Measurements from ENCODE around the gene ADARB2. TPM values are rescaled to one million over a fixed set of nuclear protein-coding genes. Genes with fewer than 3 reads are reported as not detected.
"Not testable (repeated sequence)": the region's sequence is repeated elsewhere in the genome, so short reads cannot be mapped to it uniquely, and the experiment has no call there.

The ADARB2 gene
- total RNA-seq, 1 donor from 2014 or later, result 0.19 TPM

DNA sequence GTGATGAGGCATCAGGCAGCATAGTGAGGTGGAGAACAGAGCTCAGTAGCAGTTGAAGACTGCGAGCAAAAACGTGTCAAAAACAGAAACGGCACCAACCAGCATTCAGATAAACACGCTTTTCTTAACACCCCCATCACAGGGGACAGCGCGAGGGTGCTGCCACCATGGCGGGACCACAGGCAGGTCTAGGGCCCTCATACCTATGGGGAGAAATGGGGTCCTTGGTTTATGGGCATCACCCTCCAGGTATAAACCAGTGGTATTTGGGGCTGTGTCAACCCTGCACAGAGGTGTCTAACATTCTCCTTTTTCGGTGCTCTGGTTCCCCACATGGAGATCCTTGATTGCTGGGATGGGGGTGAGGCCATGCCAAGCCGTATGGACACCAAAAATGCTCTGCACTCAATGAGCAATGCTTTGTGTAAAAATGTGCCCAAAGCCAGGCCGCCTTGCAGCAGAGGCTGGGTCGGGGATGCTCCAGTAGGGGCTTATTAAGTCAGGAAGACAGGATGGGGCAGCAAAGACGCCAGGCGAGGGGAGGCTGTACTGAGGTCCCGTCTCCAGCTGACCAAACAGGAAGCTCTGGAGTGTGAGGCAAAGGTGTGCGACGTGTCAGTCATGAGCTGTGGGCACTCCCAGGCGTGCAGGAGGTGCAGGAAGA lies 489.6 kb downstream of the ADARB2 start:
- DNase-seq (ENCODE audit: low read depth), result no peak

DNA sequence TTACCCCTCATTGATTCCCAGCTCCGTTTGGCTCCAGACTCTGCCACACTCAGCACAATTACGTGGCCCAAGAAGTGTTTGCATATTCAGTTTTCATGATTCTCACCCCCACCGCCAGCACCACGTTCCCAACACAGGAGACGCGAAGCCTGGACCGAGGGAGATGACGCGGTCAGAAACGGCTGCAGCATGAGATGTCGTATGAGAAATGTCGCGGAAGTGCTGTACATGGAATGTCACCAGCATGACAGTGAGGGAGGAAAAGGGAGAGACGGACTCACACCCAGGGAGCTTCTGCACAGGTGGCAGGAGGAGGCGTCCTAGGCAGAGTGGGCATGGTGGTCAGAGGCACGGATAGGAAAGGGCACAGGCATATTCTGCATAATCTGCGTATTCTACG lies 492.8 kb downstream of the ADARB2 start:
- DNase-seq (ENCODE audit: low read depth), result no peak

DNA sequence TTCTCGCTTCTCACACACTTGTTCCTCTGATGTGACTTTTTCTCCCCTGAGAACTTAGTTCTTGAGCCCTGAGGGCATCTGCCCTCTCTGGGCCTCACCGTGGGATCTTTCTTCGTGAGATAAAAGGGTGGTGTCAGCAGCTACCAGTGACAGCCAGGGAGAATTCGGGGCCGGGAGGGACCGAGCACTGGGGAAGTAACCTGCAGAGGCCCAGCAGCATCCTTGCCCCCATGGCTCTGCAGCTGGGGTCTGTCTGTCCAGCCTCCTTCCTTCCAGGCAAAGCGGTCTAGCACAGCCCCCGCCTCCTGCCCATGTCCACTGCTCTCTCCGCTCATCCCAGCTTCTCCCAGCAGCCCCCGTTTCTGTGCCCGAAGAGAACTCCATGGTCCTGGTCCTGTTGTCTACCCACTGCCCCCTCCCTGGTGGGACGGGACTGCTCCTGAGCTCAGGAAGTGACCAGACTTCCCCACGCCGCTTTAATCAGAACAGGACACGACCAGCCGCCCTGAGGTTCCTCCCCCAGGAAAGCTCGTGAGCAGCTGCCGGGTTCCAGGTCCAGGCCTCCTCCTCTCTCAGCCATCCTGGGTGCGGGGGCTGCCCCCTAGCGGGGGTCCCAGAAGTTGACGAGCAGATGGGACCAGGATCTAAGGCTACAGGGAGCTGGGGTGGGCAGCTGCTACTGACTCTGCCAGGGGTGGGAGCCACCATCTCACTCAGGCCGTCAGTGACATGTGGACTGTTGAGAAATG lies 493.7 kb downstream of the ADARB2 start:
- no peak for DNase-seq (ENCODE audit: low read depth)

DNA sequence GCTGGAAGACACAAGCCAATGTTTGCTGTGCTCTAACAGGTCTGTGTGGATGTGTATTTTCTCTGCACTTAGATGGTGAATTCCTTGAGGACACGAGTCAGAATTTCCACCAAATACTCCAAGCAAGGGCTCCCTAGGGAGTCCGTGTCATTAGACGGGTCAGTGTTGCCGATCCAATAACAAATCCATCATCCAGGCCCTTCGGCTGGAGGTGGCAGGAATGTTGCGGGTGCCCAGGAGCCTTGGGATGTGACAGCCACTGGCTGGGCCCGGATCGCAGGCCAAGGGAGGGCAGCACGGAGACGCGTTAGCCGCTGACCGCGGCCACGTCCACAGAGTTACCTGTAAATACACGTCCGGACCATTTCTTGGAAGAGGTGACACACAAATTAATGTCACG lies 494.4 kb downstream of the ADARB2 start:
- no peak for DNase-seq (ENCODE audit: low read depth)

DNA sequence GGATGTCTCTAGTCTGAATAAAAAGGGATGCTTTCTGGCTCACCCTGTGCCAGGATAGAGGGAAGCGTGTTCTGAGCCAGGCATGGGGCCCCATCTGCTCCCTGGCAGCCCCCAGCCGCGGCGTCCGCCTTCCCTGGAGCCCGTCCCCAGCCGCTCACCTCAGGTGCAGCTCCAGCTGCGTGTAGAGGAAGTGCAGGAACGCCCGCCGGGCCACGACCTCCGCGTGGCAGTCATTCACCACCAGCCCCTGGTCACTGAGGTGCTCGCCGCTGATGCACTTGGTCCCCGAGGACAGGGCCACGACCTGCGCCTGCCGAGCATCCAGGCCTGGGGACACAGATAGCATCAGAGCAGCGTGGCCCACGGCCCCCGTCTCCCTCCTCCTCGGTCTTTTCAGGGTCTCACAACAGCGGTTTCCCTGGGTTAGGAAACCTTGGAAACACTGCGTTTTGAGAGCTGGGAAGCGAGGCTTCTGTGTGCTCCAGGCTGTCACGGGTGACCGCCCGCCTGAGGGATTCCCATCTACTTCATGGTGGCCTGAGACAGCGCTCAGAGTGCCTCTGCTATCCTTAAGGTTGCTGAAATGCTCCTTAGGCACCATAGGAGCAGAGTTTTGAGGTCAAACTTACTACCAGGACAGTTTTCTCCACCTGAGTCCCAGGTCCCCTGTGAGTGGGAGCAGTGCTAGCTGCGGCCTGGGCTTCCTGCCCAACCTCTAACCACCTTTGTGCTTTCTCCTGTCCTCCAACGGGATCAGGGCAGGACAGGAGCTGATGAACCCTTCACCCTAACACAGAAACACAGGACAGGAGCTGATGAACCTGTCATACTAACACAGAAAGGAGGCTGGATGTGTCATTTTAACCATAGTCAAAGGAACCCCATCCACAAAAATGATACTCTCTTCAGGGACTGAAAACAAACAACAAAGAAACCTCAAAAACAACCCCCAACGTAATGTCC lies 495.1 kb downstream of the ADARB2 start:
- no peak for DNase-seq (ENCODE audit: low read depth)

DNA sequence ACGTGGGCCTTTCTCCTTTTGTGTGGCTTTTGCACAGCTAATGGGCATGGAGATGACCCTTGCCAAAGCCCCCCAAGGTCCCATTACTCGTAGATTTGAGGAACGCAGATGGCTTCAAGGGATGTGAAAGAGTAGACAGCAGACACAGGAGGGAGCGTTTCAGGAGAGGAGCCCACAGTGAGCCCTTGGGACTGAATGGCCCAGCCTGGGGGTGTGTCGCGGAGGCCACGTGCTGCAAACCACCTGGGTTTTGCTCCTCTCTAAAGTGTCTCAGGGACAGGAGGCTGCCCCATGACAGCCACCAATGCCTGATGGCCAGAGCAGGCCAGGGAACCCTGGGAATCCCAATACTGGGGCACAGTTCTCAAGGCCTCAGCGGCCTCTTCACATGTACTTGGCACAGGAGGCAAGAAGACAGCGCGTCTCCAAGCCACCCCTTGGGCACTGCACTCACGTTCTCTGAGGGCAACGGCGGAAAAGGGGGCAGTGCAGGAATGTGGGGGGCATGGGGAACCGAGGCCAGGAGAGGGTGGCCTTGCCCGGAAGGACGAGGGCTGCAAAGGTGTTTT lies 495.9 kb downstream of the ADARB2 start:
- no peak for DNase-seq (ENCODE audit: low read depth)

DNA sequence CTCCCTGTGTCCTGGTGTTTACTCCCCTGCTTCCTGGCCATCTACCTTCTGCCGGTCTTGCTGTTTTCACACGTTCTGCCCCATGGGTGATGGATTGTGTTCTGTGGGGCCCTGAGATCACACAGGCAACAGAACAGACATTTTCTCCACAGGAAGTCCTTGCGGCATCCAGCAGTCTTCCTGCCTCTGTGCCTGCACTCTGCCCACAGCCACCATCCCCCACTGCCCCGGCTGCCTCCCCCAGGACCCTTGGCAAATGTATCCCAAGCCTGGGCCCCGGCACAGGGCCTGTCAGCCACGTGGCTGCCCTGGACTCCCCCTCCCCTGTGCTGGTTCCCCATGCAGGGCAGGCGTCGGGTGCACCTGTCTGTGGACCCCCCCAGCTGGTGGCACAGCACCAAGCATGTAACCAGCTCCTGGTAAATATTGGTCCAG lies 497.0 kb downstream of the ADARB2 start:
- peak; percentile 24 for DNase-seq (ENCODE audit: low read depth)

DNA sequence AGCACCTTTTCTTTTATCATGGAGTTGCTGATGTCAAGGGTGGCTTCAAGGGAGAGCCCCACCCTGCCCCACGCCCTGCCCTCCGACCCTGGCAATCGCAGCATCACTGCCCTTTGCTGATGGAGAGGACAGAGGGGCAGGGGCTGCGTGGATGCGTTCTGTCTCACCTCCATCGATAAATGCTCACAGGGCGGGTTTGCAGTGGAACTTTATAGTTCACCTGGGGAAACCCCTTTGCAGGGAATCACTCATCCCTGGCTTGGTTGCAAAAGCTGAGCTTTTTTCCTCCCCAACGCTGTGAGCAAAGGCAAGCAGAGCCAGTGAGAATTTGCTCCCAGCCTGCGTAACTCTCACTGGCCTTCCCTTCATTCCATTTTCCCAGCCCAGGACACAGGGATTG lies 504.3 kb downstream of the ADARB2 start:
- no peak for DNase-seq (ENCODE audit: low read depth)

DNA sequence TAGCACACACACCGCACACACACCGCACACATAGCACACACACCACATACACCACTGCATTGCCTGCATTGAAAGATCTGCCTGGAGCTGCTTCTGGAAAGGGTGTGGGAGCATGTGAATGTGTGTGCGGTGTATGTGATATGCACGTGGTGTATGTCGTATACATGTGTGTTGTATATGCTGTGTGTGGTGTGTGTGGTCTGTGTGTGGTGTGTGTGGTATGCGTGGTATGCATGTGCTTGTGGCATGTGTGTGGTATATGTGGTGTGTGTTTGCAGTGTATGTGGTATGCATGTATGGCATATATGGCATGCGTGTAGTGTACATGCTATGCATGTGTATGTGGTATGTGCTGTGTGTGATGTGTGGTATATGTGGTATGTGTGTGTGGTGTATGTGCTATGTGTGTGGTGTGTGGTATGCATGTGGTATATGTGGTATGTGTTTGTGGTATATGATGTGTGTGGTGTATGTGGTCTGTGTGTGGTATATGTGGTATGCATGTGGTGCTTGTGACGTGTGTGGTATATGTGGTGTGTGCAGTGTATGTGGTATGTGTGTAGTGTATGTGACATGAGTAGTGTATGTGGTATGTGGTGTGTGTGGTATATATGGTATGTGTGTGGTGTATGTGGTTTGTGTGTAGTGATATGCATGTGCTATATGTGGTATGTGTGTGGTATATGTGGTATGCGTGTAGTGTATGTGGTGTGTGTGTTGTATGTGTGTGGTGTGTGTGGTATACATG lies 505.0 kb downstream of the ADARB2 start:
- no peak for DNase-seq (ENCODE audit: low read depth)

DNA sequence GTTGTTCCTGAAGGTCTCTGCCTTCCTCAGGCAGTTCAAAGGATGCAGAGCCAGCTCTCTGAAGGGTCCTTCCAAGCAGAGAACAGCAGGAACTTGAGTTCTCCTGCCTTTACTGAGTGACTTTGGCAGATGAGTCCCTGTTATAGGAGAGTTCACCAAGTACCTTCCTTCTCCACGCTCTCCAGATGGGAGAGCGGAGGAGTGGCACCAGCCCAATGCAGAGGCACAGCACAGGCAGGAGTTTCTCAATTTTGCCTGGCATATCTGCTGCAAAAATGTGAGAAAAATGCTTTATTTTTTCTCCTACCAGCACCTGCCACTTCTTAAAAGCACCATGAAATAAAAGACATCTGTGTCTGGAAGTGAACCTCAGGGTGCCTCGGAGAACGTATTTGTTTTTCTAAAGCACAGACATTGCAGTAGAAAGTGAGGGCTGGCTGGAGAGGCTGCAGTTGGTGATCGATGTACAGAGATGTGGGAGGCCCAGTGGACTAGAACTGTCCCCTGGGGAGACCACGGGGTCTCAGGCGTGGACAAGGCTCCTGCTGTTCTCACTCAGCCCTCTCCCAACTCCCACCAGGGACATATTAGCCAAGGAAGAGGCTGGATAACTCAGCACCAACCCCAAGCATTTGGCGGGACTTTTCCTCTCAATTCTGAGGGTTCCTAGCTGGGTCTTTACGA lies 506.6 kb downstream of the ADARB2 start:
- DNase-seq (ENCODE audit: low read depth), result no peak

DNA sequence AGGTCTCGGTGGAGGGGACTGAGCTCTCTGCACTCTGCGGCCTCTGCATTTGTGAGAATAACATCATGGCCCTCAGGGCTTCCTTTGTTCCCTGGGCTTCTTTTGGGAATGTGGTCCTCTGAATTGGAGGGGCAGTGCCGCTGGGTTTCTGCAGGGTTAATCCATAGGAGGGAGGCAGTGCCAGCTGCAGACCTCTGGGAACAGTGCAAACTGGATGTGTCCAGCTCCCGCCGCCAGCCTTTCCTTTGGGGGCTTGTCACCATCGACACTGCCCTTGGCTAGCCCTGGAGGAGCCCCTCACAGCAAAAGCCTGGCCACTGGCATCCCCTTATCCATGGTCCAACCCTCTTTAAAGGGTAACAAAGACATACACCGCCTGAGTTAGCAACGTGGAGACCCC lies 507.2 kb downstream of the ADARB2 start:
- DNase-seq (ENCODE audit: low read depth), result no peak

DNA sequence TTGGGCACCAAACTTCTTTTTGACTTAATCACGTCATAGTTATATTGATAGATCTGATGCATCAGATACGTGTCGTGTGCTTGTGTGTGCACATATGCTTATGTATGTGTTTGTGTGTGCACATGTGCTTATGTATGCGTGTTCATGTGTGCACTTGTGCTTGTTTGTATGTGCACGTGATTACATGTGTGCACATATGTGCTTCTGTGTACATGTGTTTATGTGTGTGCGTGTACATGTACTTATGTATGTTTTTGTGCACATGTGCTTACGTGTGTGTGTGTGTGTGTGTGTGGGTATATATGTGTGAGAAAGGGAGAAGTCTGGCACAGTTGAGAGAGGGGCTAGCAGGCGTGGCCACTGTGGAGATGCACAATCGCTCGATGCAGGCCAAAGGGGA lies 507.8 kb downstream of the ADARB2 start:
- DNase-seq (ENCODE audit: low read depth), result no peak

DNA sequence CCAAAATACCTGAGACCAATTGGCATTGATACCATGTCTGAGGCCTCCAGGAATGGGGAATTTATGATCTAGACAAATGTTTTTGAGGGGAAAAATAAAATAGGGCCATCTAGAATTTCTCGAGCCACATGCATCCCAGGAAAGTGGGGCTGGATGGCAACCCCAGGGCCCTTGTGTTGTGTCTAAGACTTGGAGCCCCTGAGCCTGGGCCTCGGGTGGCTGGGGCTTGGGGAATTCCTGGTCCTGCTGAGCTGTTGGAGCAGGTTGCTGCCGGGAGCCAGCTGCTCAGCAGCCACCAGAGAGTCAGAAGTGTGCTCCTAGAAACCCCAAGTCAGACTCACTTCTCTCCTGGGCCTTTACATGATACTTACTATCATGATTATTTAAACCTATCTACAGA lies 508.2 kb downstream of the ADARB2 start:
- no peak for DNase-seq (ENCODE audit: low read depth)

DNA sequence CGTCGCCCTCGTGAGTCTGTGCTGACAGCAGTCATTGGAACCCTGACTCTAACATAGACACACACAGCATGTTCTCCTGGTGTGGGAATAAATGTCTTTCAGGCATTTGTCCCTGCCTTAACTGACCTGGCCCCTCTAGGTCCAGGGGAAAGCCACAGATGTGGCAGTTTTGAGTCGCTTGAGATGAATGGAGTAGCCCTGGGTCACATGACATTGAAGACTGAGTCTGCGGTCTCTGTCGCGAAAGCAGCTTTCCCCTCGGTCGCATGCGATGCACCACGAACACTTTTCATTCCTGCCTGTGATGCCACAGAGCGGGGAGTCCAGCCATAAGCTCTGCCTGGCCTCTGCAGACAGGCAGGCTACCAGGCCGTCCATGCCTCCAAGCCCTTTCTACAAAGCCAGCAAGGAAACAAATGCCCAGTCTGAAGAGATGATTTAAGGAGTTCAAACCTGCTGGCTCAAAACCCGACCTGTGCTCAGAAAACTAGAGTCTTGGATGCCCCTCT lies 508.8 kb downstream of the ADARB2 start:
- DNase-seq (ENCODE audit: low read depth), result no peak

DNA sequence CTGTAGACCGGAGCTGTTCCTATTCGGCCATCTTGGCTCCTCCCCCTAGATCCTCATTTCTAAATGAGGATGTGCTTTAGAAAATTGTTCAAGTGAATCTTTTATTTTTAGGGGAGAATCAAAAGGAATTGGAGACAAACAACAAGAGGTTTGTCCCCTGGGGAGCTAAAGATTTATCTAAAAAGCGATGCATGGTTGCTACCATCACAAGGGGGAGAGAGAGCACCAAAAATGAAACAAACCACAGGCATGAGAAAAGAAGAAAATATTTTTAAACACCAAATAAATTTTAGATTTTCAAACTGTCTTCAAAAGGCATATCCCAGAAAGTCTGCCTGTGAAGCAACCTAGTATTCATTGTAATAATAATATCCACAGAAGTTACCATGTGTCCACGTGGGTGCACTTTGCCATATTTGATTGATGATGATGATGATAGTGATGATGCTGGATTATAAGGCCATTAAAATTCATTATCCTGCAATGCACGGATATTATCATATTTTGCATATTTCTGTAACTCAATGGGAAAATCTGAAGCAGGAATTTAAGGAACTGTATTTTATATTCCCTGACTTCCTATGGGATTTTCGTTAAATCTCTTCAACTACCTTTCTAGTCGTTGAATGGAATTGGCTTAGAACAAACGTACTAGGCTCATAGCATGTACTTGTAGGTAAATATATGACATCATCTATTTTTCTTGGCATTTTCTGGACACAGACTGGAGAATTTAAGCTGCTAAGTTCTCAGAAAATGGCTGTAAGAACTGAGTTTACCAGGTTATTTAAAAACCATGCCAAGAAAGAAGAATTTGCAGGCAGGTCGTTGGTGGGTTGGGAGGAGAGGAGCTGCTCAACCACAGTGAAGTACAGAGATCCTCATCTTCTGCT lies 509.6 kb downstream of the ADARB2 start:
- no peak for DNase-seq (ENCODE audit: low read depth)

DNA sequence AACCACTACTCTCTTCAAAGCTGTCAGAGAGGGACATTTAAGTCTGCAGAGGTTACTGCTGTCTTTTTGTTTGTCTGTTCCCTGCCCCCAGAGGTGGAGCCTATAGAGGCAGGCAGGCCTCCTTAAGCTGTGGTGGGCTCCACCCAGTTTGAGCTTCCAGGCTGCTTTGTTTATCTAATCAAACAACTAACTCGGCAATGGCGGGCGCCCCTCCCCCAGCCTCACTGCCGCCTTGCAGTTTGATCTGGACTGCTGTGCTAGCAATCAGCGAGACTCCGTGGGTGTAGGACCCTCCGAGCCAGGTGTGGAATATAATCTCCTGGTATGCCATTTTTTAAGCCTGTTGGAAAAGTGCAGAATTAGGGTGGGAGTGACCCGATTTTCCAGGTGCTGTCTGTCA lies 510.4 kb downstream of the ADARB2 start:
- DNase-seq (ENCODE audit: low read depth), result not testable (repeated sequence)

DNA sequence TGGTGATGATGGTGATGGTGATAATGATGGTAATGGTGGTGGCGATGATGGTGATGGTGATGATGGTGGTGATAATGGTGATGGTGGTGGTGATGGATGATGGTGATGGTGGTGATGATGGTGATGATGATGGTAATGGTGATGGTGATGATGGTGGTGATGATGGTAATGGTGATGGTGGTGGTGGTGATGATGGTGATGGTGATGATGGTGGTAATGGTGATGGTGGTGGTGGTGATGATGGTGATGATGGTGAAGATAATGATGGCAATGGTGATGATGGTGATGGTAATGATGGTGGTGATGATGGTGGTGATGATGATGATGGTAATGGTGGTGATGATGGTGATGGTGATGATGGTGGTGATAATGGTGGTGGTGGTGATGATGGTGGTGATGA lies 517.5 kb downstream of the ADARB2 start:
- DNase-seq (ENCODE audit: low read depth), result not testable (repeated sequence)

DNA sequence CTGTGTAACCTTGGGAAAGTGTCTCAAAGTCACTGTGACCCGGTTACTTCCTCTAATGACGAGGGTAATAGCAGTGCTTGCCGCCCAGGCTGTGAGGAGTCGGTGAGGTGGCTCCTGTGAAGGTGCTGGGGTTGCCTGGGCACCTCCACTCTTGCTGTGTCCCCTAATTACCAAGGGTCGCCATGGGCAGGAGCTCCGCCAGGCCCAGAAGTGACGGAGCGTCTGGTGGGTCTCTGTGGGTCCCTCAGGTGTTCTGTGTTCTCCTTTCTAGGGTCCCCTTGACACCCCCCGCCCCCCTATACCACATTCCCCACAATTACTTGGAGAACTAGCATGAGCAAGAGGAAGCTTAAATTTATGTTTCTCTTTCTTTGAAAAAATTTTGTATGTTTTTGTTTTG lies 519.7 kb downstream of the ADARB2 start:
- DNase-seq (ENCODE audit: low read depth), result no peak

DNA sequence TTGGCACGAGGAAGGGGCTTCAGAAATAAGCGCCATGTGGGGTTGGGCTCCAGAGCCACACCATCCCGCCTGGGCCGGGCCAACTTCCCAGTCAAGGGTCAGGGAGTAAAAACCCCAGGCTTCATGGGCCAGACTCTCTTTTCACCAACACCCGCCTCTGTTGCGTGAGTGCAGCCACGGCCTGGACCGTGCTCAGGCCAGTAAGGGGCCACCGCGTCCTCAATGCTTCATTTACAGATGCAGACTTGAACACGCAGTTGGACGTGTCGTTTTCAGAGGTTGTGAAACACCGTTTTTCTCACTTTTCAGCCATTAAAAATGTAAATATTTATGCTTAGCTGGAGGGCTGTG lies 520.1 kb downstream of the ADARB2 start:
- no peak for DNase-seq (ENCODE audit: low read depth)

All from myocyte (in vitro differentiated cells).